SU-DHL-6 (cell line): ENCODE measurements around the gene CHRNA7.
"Not testable (repeated sequence)": the region's sequence is repeated elsewhere in the genome, so short reads cannot be mapped to it uniquely, and the experiment has no call there.

Experiments
- H2AFZ ChIP-seq: fragments of 200-600 bp; sonication (generic); 2 replicates; pipeline ENCODE4 v1.6.1; 2014; ENCODE audit warnings: low read depth, mild to moderate bottlenecking, moderate library complexity, mixed read lengths, antibody characterized with exemption, low read length; ENCODE audit not compliant: severe bottlenecking
- H3F3A ChIP-seq: fragments of 200-600 bp; shearing (Covaris generic); 2 replicates; pipeline ENCODE4 v1.6.0; 2016; ENCODE audit warnings: antibody characterized with exemption, mild to moderate bottlenecking; ENCODE audit not compliant: insufficient read depth
- H3K27ac ChIP-seq: fragments of 200-600 bp; sonication (generic); 2 replicates; pipeline ENCODE4 v1.5.1; 2016; ENCODE audit warnings: low read depth, mild to moderate bottlenecking, low read length, moderate library complexity, mixed read lengths
- H3K27me3 ChIP-seq: fragments of 200-600 bp; sonication (generic), shearing (Covaris generic); 2 replicates; pipeline ENCODE4 v1.6.0; 2014; ENCODE audit warnings: mild to moderate bottlenecking, low read length
- H3K36me3 ChIP-seq: fragments of 200-600 bp; sonication (generic); 2 replicates; pipeline ENCODE4 v1.6.1; 2014; ENCODE audit warnings: mild to moderate bottlenecking, low read length, mixed read lengths
- H3K4me2 ChIP-seq: fragments of 300-600, 200-600 bp; shearing (Covaris generic), sonication (generic); 2 replicates; pipeline ENCODE4 v1.6.0; 2014; ENCODE audit warnings: low read length, low read depth, mild to moderate bottlenecking; ENCODE audit not compliant: poor library complexity, severe bottlenecking
- H3K4me3 ChIP-seq: fragments of 200-600 bp; sonication (generic); 2 replicates; pipeline ENCODE4 v1.5.1; 2014; ENCODE audit warnings: antibody characterized with exemption, low read length, mild to moderate bottlenecking, mixed read lengths; ENCODE audit not compliant: insufficient read depth, poor library complexity, severe bottlenecking
- H3K79me2 ChIP-seq: fragments of 200-600 bp; sonication (generic); 2 replicates; pipeline ENCODE4 v1.6.1; 2014; ENCODE audit warnings: mild to moderate bottlenecking, low read length, moderate library complexity; ENCODE audit not compliant: insufficient read depth
- H3K9ac ChIP-seq: fragments of 200-600 bp; sonication (generic); 2 replicates; pipeline ENCODE4 v1.7.0; 2014; ENCODE audit warnings: mild to moderate bottlenecking, low read length
- H3K9me2 ChIP-seq: fragments of 200-600 bp; sonication (generic); replicated peaks from 2 replicates; pipeline ENCODE4 v1.6.1; 2014; ENCODE audit warnings: low read length; ENCODE audit not compliant: insufficient read depth
- H3K9me3 ChIP-seq: fragments of 200-600 bp; sonication (generic); 2 replicates; pipeline ENCODE4 v1.6.1; 2014; ENCODE audit warnings: low read length, mixed read lengths; ENCODE audit not compliant: insufficient read depth
- H4K20me1 ChIP-seq: fragments of 200-600 bp; sonication (generic); 2 replicates; pipeline ENCODE4 v1.6.1; 2014; ENCODE audit warnings: low read depth, mild to moderate bottlenecking, antibody characterized with exemption, low read length, moderate library complexity, mixed read lengths
- EZH2phosphoT487 ChIP-seq: fragments of 200-600 bp; sonication (generic), shearing (Covaris generic); conservative IDR thresholded peaks from 2 replicates; pipeline ENCODE4 v1.6.1; 2018; ENCODE audit warnings: mild to moderate bottlenecking, antibody characterized with exemption, low read length, moderate library complexity, mixed read lengths
- TF ChIP-seq, protein P1 (sequence below): fragments of 200-600 bp; sonication (generic); IDR thresholded peaks from one replicate; pipeline ENCODE4 v1.5.1; 2017; ENCODE audit warnings: antibody characterized with exemption, mild to moderate bottlenecking, low read length, moderate library complexity; ENCODE audit not compliant: insufficient read depth, poor library complexity, severe bottlenecking

CHRNA7 gene

DNA sequence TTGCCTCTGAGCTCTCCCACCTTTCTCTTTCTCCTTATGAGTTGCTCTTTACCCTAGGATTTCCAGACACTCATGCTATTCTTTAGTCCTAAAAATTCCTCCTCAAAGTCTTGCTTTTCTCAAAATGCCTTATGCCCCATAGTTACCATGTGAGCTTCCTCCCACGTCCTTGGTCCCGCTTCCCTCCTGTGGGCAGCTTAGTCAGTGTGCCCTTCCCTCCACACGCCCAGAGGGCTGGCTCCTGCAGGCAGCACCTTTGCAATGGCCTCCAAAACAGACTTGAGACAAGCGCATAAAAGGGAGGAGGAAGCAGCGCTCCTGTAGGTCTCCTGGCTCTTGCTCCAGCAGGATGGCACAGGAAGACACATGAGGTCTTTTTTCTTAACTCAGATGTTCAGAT, 168.6 kb downstream of the CHRNA7 start:
- not testable (repeated sequence) for H3K4me3 ChIP-seq, H3K9me2 ChIP-seq, H3K36me3 ChIP-seq, H3K79me2 ChIP-seq, H3K27me3 ChIP-seq, H4K20me1 ChIP-seq, H3K27ac ChIP-seq, H3K9me3 ChIP-seq, H3K9ac ChIP-seq, H3F3A ChIP-seq, H3K4me2 ChIP-seq, H2AFZ ChIP-seq

DNA sequence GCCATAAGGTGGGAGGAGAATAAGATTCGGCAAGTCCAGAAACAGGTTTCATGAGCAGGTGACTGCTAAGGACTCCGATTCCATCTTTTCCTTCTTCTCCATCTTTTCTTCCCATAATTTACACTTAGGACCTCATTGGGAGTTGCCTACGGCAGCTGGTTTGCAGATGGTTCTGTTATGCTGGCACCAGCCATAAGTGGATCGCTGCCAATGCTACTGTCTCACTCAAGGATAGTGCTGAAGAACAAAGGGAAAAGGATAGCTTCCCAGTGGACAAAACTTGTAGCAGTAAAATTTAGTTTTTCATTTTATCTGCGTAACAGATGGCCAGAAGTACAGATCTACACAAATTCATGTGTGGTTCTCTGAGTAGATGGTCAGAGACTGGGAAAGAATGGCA, 178.8 kb downstream of the CHRNA7 start:
- not testable (repeated sequence) for H3K4me2 ChIP-seq, H2AFZ ChIP-seq, H3K4me3 ChIP-seq, H3K9me2 ChIP-seq, H3K27me3 ChIP-seq, H3K27ac ChIP-seq, H3K79me2 ChIP-seq, H3K36me3 ChIP-seq, H3K9ac ChIP-seq, H3K9me3 ChIP-seq, H4K20me1 ChIP-seq, H3F3A ChIP-seq

DNA sequence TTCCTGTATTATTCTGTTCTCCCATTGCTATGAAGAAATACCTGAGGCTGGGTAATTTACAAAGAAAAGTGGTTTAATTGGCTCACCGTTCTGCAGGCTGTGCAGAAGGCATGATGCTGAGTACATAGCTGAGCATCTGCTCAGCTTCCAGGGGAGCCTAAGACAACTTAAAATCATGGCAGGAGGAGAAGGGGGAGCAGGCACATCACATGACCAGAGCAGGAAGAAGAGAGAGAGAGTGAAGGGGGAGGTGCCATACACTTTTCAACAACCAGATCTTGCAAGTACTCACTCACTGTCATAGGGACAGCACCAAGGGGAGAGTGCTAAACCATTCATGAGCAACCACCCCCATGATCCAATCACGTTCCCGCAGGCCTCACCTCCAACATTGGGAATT, 188.4 kb downstream of the CHRNA7 start:
- Histone ChIP-seq H3K4me3 (no peak overlapping the region), H3K9ac (no peak overlapping the region), H4K20me1 (no peaks in the 10 kb centered on the region), H3K79me2 (no peaks in the 10 kb centered on the region), H3F3A (no peaks in the 10 kb centered on the region), H2AFZ (no peak overlapping the region), H3K9me2 (no peaks in the 10 kb centered on the region; the same call in 1 of the 2 replicates), H3K36me3 (no peaks in the 10 kb centered on the region), H3K27ac (no peak overlapping the region), H3K27me3 (no peaks in the 10 kb centered on the region), H3K9me3 (no peaks in the 10 kb centered on the region), H3K4me2 (no peak overlapping the region)
- no peak for TF ChIP-seq EZH2phosphoT487
- TF ChIP-seq, protein P1, sequence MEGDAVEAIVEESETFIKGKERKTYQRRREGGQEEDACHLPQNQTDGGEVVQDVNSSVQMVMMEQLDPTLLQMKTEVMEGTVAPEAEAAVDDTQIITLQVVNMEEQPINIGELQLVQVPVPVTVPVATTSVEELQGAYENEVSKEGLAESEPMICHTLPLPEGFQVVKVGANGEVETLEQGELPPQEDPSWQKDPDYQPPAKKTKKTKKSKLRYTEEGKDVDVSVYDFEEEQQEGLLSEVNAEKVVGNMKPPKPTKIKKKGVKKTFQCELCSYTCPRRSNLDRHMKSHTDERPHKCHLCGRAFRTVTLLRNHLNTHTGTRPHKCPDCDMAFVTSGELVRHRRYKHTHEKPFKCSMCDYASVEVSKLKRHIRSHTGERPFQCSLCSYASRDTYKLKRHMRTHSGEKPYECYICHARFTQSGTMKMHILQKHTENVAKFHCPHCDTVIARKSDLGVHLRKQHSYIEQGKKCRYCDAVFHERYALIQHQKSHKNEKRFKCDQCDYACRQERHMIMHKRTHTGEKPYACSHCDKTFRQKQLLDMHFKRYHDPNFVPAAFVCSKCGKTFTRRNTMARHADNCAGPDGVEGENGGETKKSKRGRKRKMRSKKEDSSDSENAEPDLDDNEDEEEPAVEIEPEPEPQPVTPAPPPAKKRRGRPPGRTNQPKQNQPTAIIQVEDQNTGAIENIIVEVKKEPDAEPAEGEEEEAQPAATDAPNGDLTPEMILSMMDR, result no peak
